ENCODE results near the gene ZCCHC2. TPM values are rescaled to one million over a fixed set of nuclear protein-coding genes. Genes with fewer than 3 reads are reported as not detected.

ZCCHC2 gene
- total and polyA plus RNA-seq, 2 of the 4 experiments (the other 2 are of a cell fraction) = 3.2 to 3.6 TPM

- BruUV-seq (replicated peaks) = no TSS peak
- no peak overlapping the region for H2BK5ac ChIP-seq (ENCODE audit: low read depth, low read length, poor library complexity, severe bottlenecking)
- peak overlapping the region in 1 of 2 experiments; percentile 19; a peak in 1 of 4 replicates for H4K8ac ChIP-seq (ENCODE audit: low read depth in 2 of 2, low read length in 2 of 2)
- H2AK9ac ChIP-seq (replicated peaks; ENCODE audit: low read depth, low read length, poor library complexity) = no peak overlapping the region
- H3K18ac ChIP-seq (ENCODE audit: low read depth, low read length) = peak overlapping the region; percentile 91; the same call in 1 of the 2 replicates
- dilution Hi-C loops (cut with HindIII; ENCODE audit: low sequenced_read_pairs, unreplicated experiment) = no loop called here
- H4K5ac ChIP-seq (ENCODE audit: low read depth, low read length) = no peak overlapping the region
- H2BK120ac ChIP-seq (ENCODE audit: low read depth, low read length) = no peak overlapping the region
- no peak overlapping the region for H4K91ac ChIP-seq (ENCODE audit: insufficient read depth, low read depth, low read length)
- H3K56ac ChIP-seq (ENCODE audit: extremely low read depth, insufficient read depth, low read length) = no peak overlapping the region
- H3K27me3 ChIP-seq (ENCODE audit: control insufficient read depth, insufficient read depth, low read length) = no peaks in the 10 kb centered on the region
- in situ Hi-C loops (cut with MboI; ENCODE audit: low sequenced_read_pairs) = loop anchor here (10.0 to 25.0 kb wide), 2 partner anchors 285 to 388 kb away; partner anchors contain the start of genes PIGN and RELCH
- H2AFZ ChIP-seq (replicated peaks; ENCODE audit: low read length, poor library complexity) = no peak overlapping the region
- H3K4me1 ChIP-seq (ENCODE audit: control insufficient read depth, insufficient read depth, low read length) = peaks cover 4% of the 10 kb centered on the region; the same call in 1 of the 2 replicates
- ChIA-PET POLR2A (ENCODE audit: unreplicated experiment) (no interaction called here), CTCF (interaction anchor here (1.1 kb wide), 1 partner anchor 11 kb away, joined by 3 read pairs; no protein-coding TSS in a partner anchor)
- H3K4me3 ChIP-seq (ENCODE audit: insufficient read depth, low read depth, low read length) = no peak overlapping the region
- H3K4me2 ChIP-seq (ENCODE audit: low read depth, low read length) = no peak overlapping the region
- intact Hi-C loops (cut with micrococcal nuclease) = no loop called here
- H3K9me3 ChIP-seq (ENCODE audit: control insufficient read depth, insufficient read depth, low read length) = no peaks in the 10 kb centered on the region
- H2BK15ac ChIP-seq (ENCODE audit: low read depth, low read length) = no peak overlapping the region
- H3K14ac ChIP-seq (replicated peaks; ENCODE audit: low read depth, low read length) = no peak overlapping the region
- TF ChIP-seq RFX5 (IDR thresholded peaks at IDR 0.05; ENCODE audit: low read depth, low read length) (no peak), ELK1 (IDR thresholded peaks at IDR 0.05; ENCODE audit: borderline replicate concordance, low read depth, low read length) (no peak), BHLHE40 (IDR thresholded peaks at IDR 0.05; ENCODE audit: low read depth, low read length) (no peak), MAZ (IDR thresholded peaks at IDR 0.05; ENCODE audit: borderline replicate concordance, low read depth, low read length) (no peak), CHD1 (IDR thresholded peaks at IDR 0.05; ENCODE audit: low read depth, low read length) (no peak), RAD21 (IDR thresholded peaks at IDR 0.05; ENCODE audit: low read length) (no peak), MAFK (IDR thresholded peaks at IDR 0.05; ENCODE audit: low read depth, low read length) (no peak), POLR2A (IDR thresholded peaks at IDR 0.05; ENCODE audit: low read depth, low read length) (no peak), SMC3 (IDR thresholded peaks at IDR 0.05; ENCODE audit: low read depth, low read length) (no peak), USF2 (IDR thresholded peaks at IDR 0.05; ENCODE audit: low read depth, low read length) (no peak), RCOR1 (IDR thresholded peaks at IDR 0.05; ENCODE audit: insufficient replicate concordance, low read length) (no peak), CTCF (conservative IDR thresholded peaks at IDR 0.05; ENCODE audit: low read depth, low read length) (no peak), CEBPB (IDR thresholded peaks at IDR 0.05; ENCODE audit: low read depth, low read length) (no peak), FOS (IDR thresholded peaks at IDR 0.05; ENCODE audit: low read depth, low read length) (no peak), MXI1 (IDR thresholded peaks at IDR 0.05; ENCODE audit: borderline replicate concordance, low read depth, low read length) (no peak)
- DNase-seq (no peak), ATAC-seq (ENCODE audit: low read depth) (no peak)
- H3K36me3 ChIP-seq (ENCODE audit: control insufficient read depth, insufficient read depth, low read length) = peaks cover 16% of the 10 kb centered on the region
- no peak overlapping the region for H3K9ac ChIP-seq (ENCODE audit: low read depth, low read length)
- H3K27ac ChIP-seq (ENCODE audit: insufficient read depth, low read length) = no peak overlapping the region; the same call in 1 of the 2 replicates
- H2BK20ac ChIP-seq (ENCODE audit: low read depth, low read length) = no peak overlapping the region
- no peak overlapping the region for H3K4ac ChIP-seq (ENCODE audit: low read depth, low read length)
- H2AK5ac ChIP-seq (ENCODE audit: low read depth, low read length) = no peak overlapping the region
- no peak overlapping the region for H3K23ac ChIP-seq (ENCODE audit: low read depth, low read length)
- H4K20me1 ChIP-seq (ENCODE audit: insufficient read depth, low read length) = no peaks in the 10 kb centered on the region
- H3K9me1 ChIP-seq (ENCODE audit: insufficient read depth, low read length) = no peaks in the 10 kb centered on the region; the same call in 1 of the 2 replicates
- H3K79me1 ChIP-seq (ENCODE audit: low read depth in 1 of 2, low read length in 2 of 2) = peaks cover 0 to 6% of the 10 kb centered on the region in 2 experiments; a peak in 1 of 4 replicates
- WGBS, 2 experiments (ENCODE audit: extremely low coverage in 2 of 2, insufficient read length in 1 of 2) = no CpG with 5 or more reads among the region's 3 CpGs
These were observed 49.6 kb downstream of the ZCCHC2 start for GRCh38 chr18:62572456-62572855.

Measured in IMR-90 (cell line).